IMR-90 (cell line): ENCODE results near the gene KLHL29. TPM values are rescaled to one million over a fixed set of nuclear protein-coding genes. Genes with fewer than 3 reads are reported as not detected.

Source experiments
- ATAC-seq: fragments of 200-7000 bp; cut with Tn5 transposase; 2 replicates; pipeline ENCODE4 v1.9.1; 2020; ENCODE audit warnings: low read depth, mild to moderate bottlenecking, moderate library complexity
- BruUV-seq: library from RNA; stranded (reverse); fragments of 400-500 nt; replicated peaks from 2 replicates; lab custom pipeline; 2021; lab: Mats Ljungman, UMichigan
- CTCF ChIA-PET: fragments of 300-600 bp; formaldehyde crosslinking; extraction: SDS; loops from one replicate; lab custom pipeline; 2021; ENCODE audit warnings: antibody characterized with exemption; lab: Yijun Ruan, JAX
- POLR2A ChIA-PET: fragments of 300-600 bp; sonication (Branson Sonifier 250); formaldehyde crosslinking; loops from one replicate; lab custom pipeline; 2022; ENCODE audit warnings: antibody characterized with exemption; ENCODE audit not compliant: unreplicated experiment; lab: Charles Lee
- DNase-seq: peaks from one replicate; pipeline ENCODE4 v3.0.0; 2013
- H2AFZ ChIP-seq: replicated peaks from 2 replicates; pipeline ENCODE3; 2013; ENCODE audit warnings: low read length, mild to moderate bottlenecking; ENCODE audit not compliant: poor library complexity
- H2AK5ac ChIP-seq: 2 replicates; pipeline ENCODE4 v1.6.1; 2013; ENCODE audit warnings: low read depth, low read length, inconsistent platforms
- H2AK9ac ChIP-seq: replicated peaks from 2 replicates; pipeline ENCODE3; 2013; ENCODE audit warnings: mild to moderate bottlenecking, low read depth, low read length, moderate library complexity; ENCODE audit not compliant: poor library complexity
- H2BK120ac ChIP-seq: 2 replicates; pipeline ENCODE4 v1.6.1; 2013; ENCODE audit warnings: low read depth, low read length, inconsistent platforms
- H2BK15ac ChIP-seq: 3 replicates; pipeline ENCODE4 v1.6.1; 2013; ENCODE audit warnings: low read depth, low read length, inconsistent platforms
- H2BK20ac ChIP-seq: 2 replicates; pipeline ENCODE4 v1.6.1; 2013; ENCODE audit warnings: low read depth, mild to moderate bottlenecking, inconsistent platforms, low read length, moderate library complexity
- H2BK5ac ChIP-seq: 2 replicates; pipeline ENCODE4 v1.6.1; 2013; ENCODE audit warnings: mild to moderate bottlenecking, low read depth, low read length, inconsistent platforms; ENCODE audit not compliant: poor library complexity, severe bottlenecking
- H3K14ac ChIP-seq: replicated peaks from 2 replicates; pipeline ENCODE4 v1.6.1; 2013; ENCODE audit warnings: low read depth, low read length, inconsistent platforms
- H3K18ac ChIP-seq: 2 replicates; pipeline ENCODE4 v1.6.1; 2013; ENCODE audit warnings: low read depth, low read length, control low read depth
- H3K23ac ChIP-seq: 2 replicates; pipeline ENCODE4 v1.6.1; 2013; ENCODE audit warnings: low read depth, low read length, inconsistent platforms
- H3K27ac ChIP-seq: 2 replicates; pipeline ENCODE4 v1.5.1; 2013; ENCODE audit warnings: mild to moderate bottlenecking, control low read depth, low read length; ENCODE audit not compliant: insufficient read depth
- H3K27me3 ChIP-seq: 2 replicates; pipeline ENCODE4 v1.6.1; 2013; ENCODE audit warnings: low read length; ENCODE audit not compliant: control insufficient read depth, insufficient read depth
- H3K36me3 ChIP-seq: 2 replicates; pipeline ENCODE4 v1.6.1; 2013; ENCODE audit warnings: low read length, mixed read lengths; ENCODE audit not compliant: control insufficient read depth, insufficient read depth
- H3K4ac ChIP-seq: 2 replicates; pipeline ENCODE4 v1.6.1; 2013; ENCODE audit warnings: low read depth, low read length, inconsistent platforms
- H3K4me1 ChIP-seq: 2 replicates; pipeline ENCODE4 v1.6.1; 2013; ENCODE audit warnings: low read length, mixed read lengths; ENCODE audit not compliant: control insufficient read depth, insufficient read depth
- H3K4me2 ChIP-seq: 2 replicates; pipeline ENCODE4 v1.6.1; 2013; ENCODE audit warnings: low read depth, mild to moderate bottlenecking, control low read depth, low read length, moderate library complexity
- H3K4me3 ChIP-seq: 2 replicates; pipeline ENCODE4 v1.5.1; 2013; ENCODE audit warnings: low read depth, mild to moderate bottlenecking, control low read depth, low read length, moderate library complexity; ENCODE audit not compliant: insufficient read depth
- H3K56ac ChIP-seq: 2 replicates; pipeline ENCODE4 v1.6.1; 2013; ENCODE audit warnings: low read length, inconsistent platforms; ENCODE audit not compliant: insufficient read depth; ENCODE audit errors: extremely low read depth
- H3K79me1 ChIP-seq, 2 experiments: 2 replicates each; pipeline ENCODE4 v1.6.1; 2013; ENCODE audit warnings: low read length in 2 of 2, inconsistent platforms in 1 of 2, low read depth in 1 of 2
- H3K9ac ChIP-seq: 2 replicates; pipeline ENCODE4 v1.6.1; 2013; ENCODE audit warnings: low read depth, low read length, control low read depth
- H3K9me1 ChIP-seq: 2 replicates; pipeline ENCODE4 v1.6.1; 2013; ENCODE audit warnings: low read length, inconsistent platforms; ENCODE audit not compliant: insufficient read depth
- H3K9me3 ChIP-seq: 2 replicates; pipeline ENCODE4 v1.6.1; 2013; ENCODE audit warnings: low read length; ENCODE audit not compliant: control insufficient read depth, insufficient read depth
- H4K20me1 ChIP-seq: 2 replicates; pipeline ENCODE4 v1.6.1; 2013; ENCODE audit warnings: low read length, inconsistent platforms; ENCODE audit not compliant: insufficient read depth
- H4K5ac ChIP-seq: 2 replicates; pipeline ENCODE4 v1.6.1; 2013; ENCODE audit warnings: mild to moderate bottlenecking, low read depth, low read length, control low read depth
- H4K8ac ChIP-seq, 2 experiments: 2 replicates each; pipeline ENCODE4 v1.6.1; 2013; ENCODE audit warnings: low read depth in 2 of 2, low read length in 2 of 2, control low read depth in 1 of 2, inconsistent platforms in 1 of 2
- H4K91ac ChIP-seq: 2 replicates; pipeline ENCODE4 v1.6.1; 2013; ENCODE audit warnings: low read depth, low read length, inconsistent platforms; ENCODE audit not compliant: insufficient read depth
- BHLHE40 ChIP-seq: fragments of 150-350 bp; IDR thresholded peaks from 2 replicates; pipeline ENCODE4 v1.6.1; 2016; ENCODE audit warnings: mild to moderate bottlenecking, low read depth, low read length
- CEBPB ChIP-seq: IDR thresholded peaks from 2 replicates; pipeline ENCODE4 v1.6.1; 2012; ENCODE audit warnings: low read depth, low read length, improper control_type of control experiment
- CHD1 ChIP-seq: IDR thresholded peaks from 2 replicates; pipeline ENCODE4 v1.6.1; 2012; ENCODE audit warnings: low read depth, low read length, improper control_type of control experiment
- CTCF ChIP-seq: conservative IDR thresholded peaks from 2 replicates; pipeline ENCODE4 v1.5.1; 2012; ENCODE audit warnings: mild to moderate bottlenecking, low read depth, low read length, improper control_type of control experiment
- ELK1 ChIP-seq: fragments of 150-350 bp; IDR thresholded peaks from 2 replicates; pipeline ENCODE4 v1.6.1; 2016; ENCODE audit warnings: low read depth, mild to moderate bottlenecking, low read length, moderate library complexity, borderline replicate concordance
- FOS ChIP-seq: fragments of 150-350 bp; IDR thresholded peaks from 2 replicates; pipeline ENCODE4 v1.6.1; 2016; ENCODE audit warnings: low read depth, low read length
- MAFK ChIP-seq: IDR thresholded peaks from 2 replicates; pipeline ENCODE4 v1.6.1; 2012; ENCODE audit warnings: low read depth, low read length, improper control_type of control experiment
- MAZ ChIP-seq: IDR thresholded peaks from 2 replicates; pipeline ENCODE4 v1.6.1; 2012; ENCODE audit warnings: low read depth, mild to moderate bottlenecking, low read length, improper control_type of control experiment, moderate library complexity, borderline replicate concordance
- MXI1 ChIP-seq: IDR thresholded peaks from 2 replicates; pipeline ENCODE4 v1.6.1; 2012; ENCODE audit warnings: low read depth, mild to moderate bottlenecking, low read length, moderate library complexity, borderline replicate concordance
- NFE2L2 ChIP-seq: fragments of 150-350 bp; IDR thresholded peaks from 2 replicates; pipeline ENCODE4 v1.6.1; 2016; ENCODE audit warnings: low read depth, mild to moderate bottlenecking, low read length
- POLR2A ChIP-seq: IDR thresholded peaks from 2 replicates; pipeline ENCODE4 v1.6.1; 2012; ENCODE audit warnings: mild to moderate bottlenecking, low read depth, low read length
- RAD21 ChIP-seq: IDR thresholded peaks from 2 replicates; pipeline ENCODE4 v1.6.1; 2012; ENCODE audit warnings: low read length, improper control_type of control experiment
- RCOR1 ChIP-seq: IDR thresholded peaks from 2 replicates; pipeline ENCODE4 v1.6.1; 2012; ENCODE audit warnings: mild to moderate bottlenecking, low read length, improper control_type of control experiment; ENCODE audit not compliant: insufficient replicate concordance
- RFX5 ChIP-seq: IDR thresholded peaks from 2 replicates; pipeline ENCODE4 v1.8.0; 2012; ENCODE audit warnings: low read depth, mild to moderate bottlenecking, low read length, moderate library complexity
- SMC3 ChIP-seq: fragments of 150-350 bp; IDR thresholded peaks from 2 replicates; pipeline ENCODE4 v1.6.1; 2016; ENCODE audit warnings: low read depth, mild to moderate bottlenecking, antibody characterized with exemption, low read length, moderate library complexity
- USF2 ChIP-seq: fragments of 150-350 bp; IDR thresholded peaks from 2 replicates; pipeline ENCODE4 v1.6.1; 2017; ENCODE audit warnings: mild to moderate bottlenecking, antibody characterized with exemption, low read length, low read depth
- WGBS, 2 experiments: methylation state at CpG; one replicate each; pipeline versions ENCODE4 v1.1.5 to v1.1.7; 2013; ENCODE audit warnings: missing lambda C conversion rate in 2 of 2; ENCODE audit not compliant: insufficient read length in 1 of 2; ENCODE audit errors: extremely low coverage in 2 of 2; 5-methylcytosine and 5-hydroxymethylcytosine counted together
- dilution Hi-C: fragments of 300-500 bp; cut with HindIII; formaldehyde crosslinking; loops from one replicate; pipeline ENCODE4 v1.14.3; 2018; ENCODE audit warnings: low sequenced_read_pairs; ENCODE audit not compliant: unreplicated experiment
- in situ Hi-C: fragments of 300-500 bp; cut with MboI; formaldehyde crosslinking; loops from 3 replicates; pipeline ENCODE4 v1.14.3; 2019; ENCODE audit warnings: low sequenced_read_pairs, inconsistent platforms, mixed read lengths
- intact Hi-C: fragments of 100-400 bp; cut with micrococcal nuclease; formaldehyde crosslinking; loops from 2 replicates; pipeline ENCODE4 v1.10.0; 2022
- polyA plus RNA-seq, 3 experiments: library from polyadenylated mRNA; depleted of rRNA; stranded (reverse); fragments of >200 nt; gene quantifications; 2 replicates each; pipeline ENCODE4 v1.2.3, GENCODE V29; 2012; ENCODE audit warnings: low replicate concordance in 1 of 3
- total RNA-seq: library from RNA; depleted of rRNA; stranded (reverse); fragments of >200 nt; gene quantifications from 2 replicates; pipeline ENCODE4 v1.2.3, GENCODE V29; 2012

Gene KLHL29
- total and polyA plus RNA-seq, 2 of the 4 experiments (the other 2 are of a cell fraction) = 2.0 to 8.0 TPM

GRCh38 chr2:23504591-23504990, 119.6 kb downstream of the KLHL29 start:
- ATAC-seq = no peak
- Histone ChIP-seq H4K5ac (no peak overlapping the region), H2BK15ac (no peak overlapping the region), H3K9ac (no peak overlapping the region), H2BK20ac (no peak overlapping the region), H3K4ac (no peak overlapping the region), H4K91ac (no peak overlapping the region), H3K56ac (no peak overlapping the region), H3K79me1 (peaks cover 0 to 2% of the 10 kb centered on the region in 2 experiments; a peak in 1 of 4 replicates), H4K8ac (no peak overlapping the region), H2BK120ac (no peak overlapping the region), H4K20me1 (peaks cover 3% of the 10 kb centered on the region; the same call in 1 of the 2 replicates), H2BK5ac (no peak overlapping the region), H3K18ac (no peak overlapping the region), H2AK5ac (no peak overlapping the region), H3K4me1 (no peaks in the 10 kb centered on the region; the same call in 1 of the 2 replicates), H3K4me2 (no peak overlapping the region), H3K27ac (no peak overlapping the region), H3K23ac (no peak overlapping the region), H3K9me1 (peaks cover 3% of the 10 kb centered on the region; the same call in 1 of the 2 replicates), H3K27me3 (no peaks in the 10 kb centered on the region), H3K36me3 (no peaks in the 10 kb centered on the region), H2AK9ac (no peak overlapping the region), H2AFZ (no peak overlapping the region), H3K4me3 (no peak overlapping the region), H3K9me3 (no peaks in the 10 kb centered on the region), H3K14ac (no peak overlapping the region)
- no peak for DNase-seq
- in situ Hi-C loops = no loop called here
- intact Hi-C loops = no loop called here
- TF ChIP-seq RAD21 (no peak), RFX5 (no peak), ELK1 (no peak), RCOR1 (no peak), CEBPB (no peak), POLR2A (no peak), MAZ (no peak), SMC3 (no peak), CHD1 (no peak), BHLHE40 (no peak), MAFK (no peak), USF2 (no peak), FOS (no peak), MXI1 (no peak), NFE2L2 (no peak), CTCF (no peak)
- WGBS, 2 experiments = 96% methylated on average over 4 of the region's 8 CpGs; no CpG with 5 or more reads in 1 of the 2 experiments
- ChIA-PET POLR2A (no interaction called here), CTCF (no interaction called here)
- dilution Hi-C loops = no loop called here
- no TSS peak for BruUV-seq
